ENCODE measurements around the gene FGF7.

DNA sequence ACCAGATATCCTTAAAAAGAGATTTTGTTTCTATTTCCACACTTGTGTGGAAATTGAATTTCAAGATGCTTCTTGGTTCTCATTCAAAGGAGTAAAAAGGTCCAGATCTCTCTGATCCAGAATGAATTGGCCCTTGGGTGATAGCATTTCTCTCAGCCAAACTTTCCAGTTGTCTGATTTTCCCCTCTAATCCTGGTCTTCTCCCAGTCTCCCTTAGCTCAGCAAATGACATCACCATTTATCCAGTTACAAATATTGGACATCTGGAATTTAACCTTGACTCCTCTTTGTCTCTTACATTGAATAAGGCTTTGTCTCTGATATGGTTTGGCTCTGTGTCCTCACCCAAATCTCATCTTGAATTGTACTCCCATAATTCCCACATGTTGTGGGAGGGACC lies 10.2 kb upstream of the FGF7 start:
- TF ChIP-seq SIN3A (IDR thresholded peaks at IDR 0.05; ENCODE audit: borderline replicate concordance, insufficient read depth, low read length) = no peak
- TF ChIP-seq POLR2AphosphoS5 (IDR thresholded peaks at IDR 0.05; ENCODE audit: low read depth, low read length) = no peak
- TF ChIP-seq, protein P1, sequence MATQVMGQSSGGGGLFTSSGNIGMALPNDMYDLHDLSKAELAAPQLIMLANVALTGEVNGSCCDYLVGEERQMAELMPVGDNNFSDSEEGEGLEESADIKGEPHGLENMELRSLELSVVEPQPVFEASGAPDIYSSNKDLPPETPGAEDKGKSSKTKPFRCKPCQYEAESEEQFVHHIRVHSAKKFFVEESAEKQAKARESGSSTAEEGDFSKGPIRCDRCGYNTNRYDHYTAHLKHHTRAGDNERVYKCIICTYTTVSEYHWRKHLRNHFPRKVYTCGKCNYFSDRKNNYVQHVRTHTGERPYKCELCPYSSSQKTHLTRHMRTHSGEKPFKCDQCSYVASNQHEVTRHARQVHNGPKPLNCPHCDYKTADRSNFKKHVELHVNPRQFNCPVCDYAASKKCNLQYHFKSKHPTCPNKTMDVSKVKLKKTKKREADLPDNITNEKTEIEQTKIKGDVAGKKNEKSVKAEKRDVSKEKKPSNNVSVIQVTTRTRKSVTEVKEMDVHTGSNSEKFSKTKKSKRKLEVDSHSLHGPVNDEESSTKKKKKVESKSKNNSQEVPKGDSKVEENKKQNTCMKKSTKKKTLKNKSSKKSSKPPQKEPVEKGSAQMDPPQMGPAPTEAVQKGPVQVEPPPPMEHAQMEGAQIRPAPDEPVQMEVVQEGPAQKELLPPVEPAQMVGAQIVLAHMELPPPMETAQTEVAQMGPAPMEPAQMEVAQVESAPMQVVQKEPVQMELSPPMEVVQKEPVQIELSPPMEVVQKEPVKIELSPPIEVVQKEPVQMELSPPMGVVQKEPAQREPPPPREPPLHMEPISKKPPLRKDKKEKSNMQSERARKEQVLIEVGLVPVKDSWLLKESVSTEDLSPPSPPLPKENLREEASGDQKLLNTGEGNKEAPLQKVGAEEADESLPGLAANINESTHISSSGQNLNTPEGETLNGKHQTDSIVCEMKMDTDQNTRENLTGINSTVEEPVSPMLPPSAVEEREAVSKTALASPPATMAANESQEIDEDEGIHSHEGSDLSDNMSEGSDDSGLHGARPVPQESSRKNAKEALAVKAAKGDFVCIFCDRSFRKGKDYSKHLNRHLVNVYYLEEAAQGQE (IDR thresholded peaks at IDR 0.05; ENCODE audit: insufficient read depth in 1 of 2, low read depth in 2 of 2, low read length in 2 of 2) = no peak
- TF ChIP-seq TAF1 (IDR thresholded peaks at IDR 0.05; ENCODE audit: borderline replicate concordance, insufficient read depth, low read length) = no peak

Measured in PFSK-1 (cell line).